Activated CD8-positive, alpha-beta memory T cell treated with anti-CD3 and anti-CD28 coated beads for 36 hours (primary cell): Measurements from ENCODE around the gene PNPLA5. TPM values are rescaled to one million over a fixed set of nuclear protein-coding genes. Genes with fewer than 3 reads are reported as not detected.

Experiments used
- CTCF ChIA-PET: fragments of 350-600 bp; sonication (Branson Sonifier 250); formaldehyde crosslinking; loops from one replicate; lab custom pipeline; 2021; ENCODE audit warnings: antibody characterized with exemption; lab: Charles Lee
- POLR2A ChIA-PET: fragments of 350-600 bp; sonication (Branson Sonifier 250); formaldehyde crosslinking; loops from one replicate; lab custom pipeline; 2021; ENCODE audit warnings: antibody characterized with exemption; lab: Charles Lee
- total RNA-seq, 2 experiments: library from RNA; stranded (reverse); gene quantifications; one replicate each; pipeline ENCODE4 v1.2.3, GENCODE V29; 2021

The PNPLA5 gene
- total RNA-seq, 2 experiments from 2014 or later, result not detected

DNA sequence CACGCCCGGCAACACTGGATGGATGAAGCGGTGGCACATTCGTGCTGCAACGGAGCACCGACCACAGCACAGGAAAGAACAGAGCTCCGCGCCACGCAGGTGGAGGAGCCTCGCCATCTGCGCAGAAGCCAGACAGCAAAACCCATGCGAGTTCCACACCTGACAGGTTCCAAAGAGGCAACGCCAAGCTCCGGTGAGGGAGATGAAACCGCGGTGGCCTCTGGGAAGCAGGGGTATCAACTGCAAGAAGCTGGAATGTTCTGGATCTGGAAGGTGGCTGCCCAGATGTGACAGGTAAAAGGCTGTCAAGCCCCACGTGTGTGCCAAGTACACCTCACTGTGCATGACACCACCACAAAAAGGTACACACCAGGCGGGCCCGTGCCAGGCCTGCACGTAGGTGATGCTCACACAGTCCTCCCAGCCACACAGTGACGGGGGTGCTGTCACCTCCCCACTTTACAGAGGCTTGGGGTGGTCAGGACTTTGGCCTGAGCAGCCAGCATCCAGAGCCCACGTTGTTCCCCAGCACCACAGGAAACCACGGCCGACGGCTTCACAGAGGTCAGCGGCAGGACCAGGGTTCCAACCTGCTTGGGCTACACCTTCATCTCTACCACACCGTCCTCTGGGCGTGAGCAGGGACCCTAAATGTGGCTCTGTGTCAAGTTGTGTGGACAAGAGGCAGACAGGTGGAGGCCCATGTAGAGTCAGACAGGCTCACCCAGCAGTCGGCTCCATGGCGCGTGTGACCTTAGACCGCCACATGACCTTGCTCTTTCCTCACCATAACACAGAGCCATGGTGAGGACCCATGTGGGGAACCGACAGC lies 60.0 kb downstream of the PNPLA5 start:
- POLR2A ChIA-PET, result no interaction called here
- CTCF ChIA-PET, result no interaction called here

DNA sequence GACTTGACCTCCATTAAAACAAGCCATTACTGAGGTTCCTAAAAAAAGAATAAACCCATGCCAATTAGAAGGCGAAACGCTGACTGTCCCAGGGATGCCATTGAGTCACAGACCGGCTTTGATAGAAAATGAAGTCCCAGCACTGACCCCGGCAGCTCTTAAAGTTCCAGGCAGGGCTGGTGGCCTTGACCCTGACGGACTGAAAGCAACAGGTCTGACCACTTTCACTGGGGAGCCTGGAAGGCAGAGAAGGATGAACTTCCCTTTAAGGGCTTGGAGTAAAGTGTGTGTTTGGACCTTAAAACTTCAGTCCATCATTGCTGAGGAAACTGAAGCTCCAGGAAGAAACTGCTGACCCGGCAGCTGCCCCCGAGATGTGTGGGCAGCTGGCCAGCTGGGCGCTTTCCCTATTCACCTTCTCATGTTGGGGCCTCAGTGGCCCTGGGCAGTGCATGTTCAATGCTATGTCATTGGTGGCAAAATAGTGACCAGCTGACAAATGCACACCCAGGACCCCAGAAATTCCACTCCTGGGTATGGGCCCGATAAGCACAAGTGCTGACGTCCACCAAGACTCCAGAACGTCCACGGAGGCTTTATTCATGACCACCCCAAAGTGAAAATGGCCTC lies 60.8 kb downstream of the PNPLA5 start:
- CTCF ChIA-PET, result no interaction called here
- POLR2A ChIA-PET, result no interaction called here

- ChIA-PET POLR2A (no interaction called here), CTCF (no interaction called here)
Measured at GRCh38 chr22:43829904-43830851, 61.6 kb downstream of the PNPLA5 start.

Other genes starting within 250 kb of the PNPLA5 start
- gene EFCAB6, start 79.7 kb downstream of the PNPLA5 start, total RNA-seq, result under 1 TPM; 0.42 to 0.44 TPM
- gene SULT4A1, start 29.5 kb downstream of the PNPLA5 start, total RNA-seq, result not detected
- gene PNPLA3, start 31.8 kb upstream of the PNPLA5 start, total RNA-seq, result under 1 TPM; 0.15 to 0.42 TPM
- 10 to 100 TPM; 56.1 to 57.6 TPM for gene SAMM50, start 63.4 kb upstream of the PNPLA5 start, total RNA-seq
- gene PARVB, start 132.3 kb upstream of the PNPLA5 start, total RNA-seq, result 100 to 1,000 TPM in 1 of 2 experiments, 10 to 100 TPM in 1; 94.0 to 101 TPM